K562 (cell line): ENCODE measurements around the gene NEDD1. TPM values are rescaled to one million over a fixed set of nuclear protein-coding genes. Genes with fewer than 3 reads are reported as not detected.

ENCODE experiments used
- CREM ChIP-seq: IDR thresholded peaks from 2 replicates; pipeline ENCODE4 v1.6.1; 2014; ENCODE audit warnings: antibody characterized with exemption, low read depth
- ERF ChIP-seq: fragments of 450-650 bp; formaldehyde crosslinking; IDR thresholded peaks from 2 replicates; pipeline ENCODE4 v1.4.0; 2020; ENCODE audit warnings: mild to moderate bottlenecking, mixed read lengths
- FOXA3 ChIP-seq, 2 experiments: fragments of 450-650 bp in 1 of 2; sonication (generic) in 1 of 2; formaldehyde crosslinking; IDR thresholded peaks in 1 of 2; conservative IDR thresholded peaks in 1 of 2; 2 replicates each; pipeline versions ENCODE4 v1.4.0 to v1.8.0; 2020 to 2022; ENCODE audit warnings: mild to moderate bottlenecking in 2 of 2, missing genetic modification reagents in 1 of 2
- FOXJ2 ChIP-seq: fragments of 200-800 bp; sonication (Bioruptor generic); IDR thresholded peaks from 2 replicates; pipeline ENCODE4 v1.6.1; 2016; ENCODE audit warnings: missing genetic modification characterization, missing compliant biosample characterization
- FOXK2 ChIP-seq, 2 experiments: fragments of 450-650 bp; IDR thresholded peaks in 1 of 2; conservative IDR thresholded peaks in 1 of 2; 2 replicates each; pipeline ENCODE4 v1.6.1; 2016; ENCODE audit warnings: low read depth in 2 of 2, mild to moderate bottlenecking in 1 of 2
- HEY1 ChIP-seq: fragments of 250-450 bp; sonication (Bioruptor Pico); IDR thresholded peaks from 2 replicates; pipeline ENCODE4 v1.5.0; 2020; ENCODE audit warnings: mild to moderate bottlenecking, moderate library complexity, borderline replicate concordance
- KDM4B ChIP-seq, 2 experiments: fragments of 450-650 bp in 1 of 2; sonication (generic) in 1 of 2; IDR thresholded peaks; 2 replicates each; pipeline ENCODE4 v1.6.1; 2016 to 2017; ENCODE audit warnings: borderline replicate concordance in 2 of 2, antibody characterized with exemption in 1 of 2, low read depth in 1 of 2, mild to moderate bottlenecking in 1 of 2
- RBM39 ChIP-seq: fragments of 200-400 bp; formaldehyde crosslinking; optimal IDR thresholded peaks from 2 replicates; pipeline ENCODE3; 2018; ENCODE audit warnings: low read depth, low read length
- RNF2 ChIP-seq: sonication (generic); IDR thresholded peaks from 2 replicates; pipeline ENCODE4 v1.6.1; 2016
- RNF219 ChIP-seq: fragments of 250-450 bp; sonication (Bioruptor Pico); IDR thresholded peaks from 2 replicates; pipeline ENCODE4 v1.5.0; 2022; ENCODE audit warnings: mild to moderate bottlenecking
- TEAD2 ChIP-seq: fragments of 450-650 bp; IDR thresholded peaks from 2 replicates; pipeline ENCODE4 v1.6.1; 2016; ENCODE audit warnings: missing genetic modification characterization, control low read depth, missing compliant biosample characterization
- ZBTB40 ChIP-seq, 2 experiments: fragments of 450-650 bp in 1 of 2; sonication (generic) in 1 of 2; formaldehyde crosslinking in 1 of 2; IDR thresholded peaks; 2 replicates each; pipeline versions ENCODE4 v1.7.1 to v1.9.0; 2016 to 2022; ENCODE audit warnings: inconsistent platforms in 1 of 2, mild to moderate bottlenecking in 1 of 2, missing genetic modification reagents in 1 of 2
- ZNF140 ChIP-seq: fragments of 250-450 bp; sonication (Bioruptor Pico); IDR thresholded peaks from 2 replicates; pipeline ENCODE4 v1.8.0; 2021; ENCODE audit warnings: moderate library complexity, mild to moderate bottlenecking, inconsistent platforms
- ZNF3 ChIP-seq: fragments of 250-450 bp; sonication (Bioruptor Pico); IDR thresholded peaks from 2 replicates; pipeline ENCODE4 v1.5.0; 2021; ENCODE audit warnings: mild to moderate bottlenecking, moderate library complexity
- ZNF695 ChIP-seq: fragments of 450-650 bp; formaldehyde crosslinking; IDR thresholded peaks from 2 replicates; pipeline ENCODE4 v1.4.0; 2020; ENCODE audit warnings: mild to moderate bottlenecking, moderate library complexity
- ZNF75A ChIP-seq: fragments of 450-650 bp; formaldehyde crosslinking; IDR thresholded peaks from 2 replicates; pipeline ENCODE4 v1.4.0; 2020; ENCODE audit warnings: mild to moderate bottlenecking
- polyA plus RNA-seq, 8 experiments: library from polyadenylated mRNA; depleted of rRNA in 4 of 8; stranded (reverse) in 5 of 8; unstranded in 3 of 8; fragments of >200 nt; fragmentation: Nextera tagmentation in 2 of 8; fragmentation: Illumina TruSeq in 1 of 8; extraction: Ambion mirVana in 2 of 8; extraction: Trizol in 1 of 8; gene quantifications; 2 replicates each; pipeline versions ENCODE4 v1.2.1 to v1.2.3, GENCODE V29; 2011 to 2014; ENCODE audit warnings: inconsistent platforms in 1 of 8, missing spikeins in 1 of 8
- total RNA-seq, 7 experiments: library from RNA; depleted of rRNA in 6 of 7; stranded (reverse); fragments of >200 nt in 6 of 7; fragmentation: Illumina TruSeq in 2 of 7; extraction: Trizol in 2 of 7; gene quantifications; 2 replicates each; pipeline versions ENCODE4 v1.2.1 to v1.2.3, GENCODE V29; 2011 to 2021; ENCODE audit warnings: low replicate concordance in 1 of 7

The NEDD1 gene
- total and polyA plus RNA-seq, 9 of the 15 experiments (the other 6 are each of a cell fraction or from before 2014, with no cell fraction given), result 7.5 to 29.3 (median 14.8) TPM

GRCh38 chr12:96906849-96907670 lies at the start of gene NEDD1 (continued):
- TF ChIP-seq RNF219 (CRISPR knock-in tag) (no peak), ZNF695 (CRISPR knock-in tag) (no peak), KDM4B (IDR thresholded peaks at IDR 0.05; ENCODE audit: borderline replicate concordance in 2 of 2, low read depth in 1 of 2) (peak in 1 of 2 experiments; percentile 68; a peak in 1 of 4 replicates), ZNF75A (no peak), TEAD2 (tag) (no peak), FOXA3 (CRISPR knock-in tag; conservative IDR thresholded peaks at IDR 0.05 in 1 of 2, IDR thresholded peaks at IDR 0.05 in 1 of 2) (peak; percentile 66 to 94; a peak in 3 of 4 replicates), ZNF140 (CRISPR knock-in tag) (no peak), RBM39 (no peak), CREM (peak; percentile 96), RNF2 (peak; percentile 68), ZNF3 (CRISPR knock-in tag) (peak; percentile 98), FOXJ2 (tag) (no peak), ERF (CRISPR knock-in tag) (no peak), HEY1 (CRISPR knock-in tag) (no peak), ZBTB40 (IDR thresholded peaks at IDR 0.05) (peak; percentile 92), ZBTB40 (CRISPR knock-in tag; IDR thresholded peaks at IDR 0.05) (no peak), FOXK2 (conservative IDR thresholded peaks at IDR 0.05 in 1 of 2, IDR thresholded peaks at IDR 0.05 in 1 of 2; ENCODE audit: low read depth in 2 of 2) (0 out of 4 replicates have a peak, but pooled peaks of 1 of the 2 experiments have one; percentile 18)
